ENCODE measurements around the gene GNAI2.

The GNAI2 gene

DNA sequence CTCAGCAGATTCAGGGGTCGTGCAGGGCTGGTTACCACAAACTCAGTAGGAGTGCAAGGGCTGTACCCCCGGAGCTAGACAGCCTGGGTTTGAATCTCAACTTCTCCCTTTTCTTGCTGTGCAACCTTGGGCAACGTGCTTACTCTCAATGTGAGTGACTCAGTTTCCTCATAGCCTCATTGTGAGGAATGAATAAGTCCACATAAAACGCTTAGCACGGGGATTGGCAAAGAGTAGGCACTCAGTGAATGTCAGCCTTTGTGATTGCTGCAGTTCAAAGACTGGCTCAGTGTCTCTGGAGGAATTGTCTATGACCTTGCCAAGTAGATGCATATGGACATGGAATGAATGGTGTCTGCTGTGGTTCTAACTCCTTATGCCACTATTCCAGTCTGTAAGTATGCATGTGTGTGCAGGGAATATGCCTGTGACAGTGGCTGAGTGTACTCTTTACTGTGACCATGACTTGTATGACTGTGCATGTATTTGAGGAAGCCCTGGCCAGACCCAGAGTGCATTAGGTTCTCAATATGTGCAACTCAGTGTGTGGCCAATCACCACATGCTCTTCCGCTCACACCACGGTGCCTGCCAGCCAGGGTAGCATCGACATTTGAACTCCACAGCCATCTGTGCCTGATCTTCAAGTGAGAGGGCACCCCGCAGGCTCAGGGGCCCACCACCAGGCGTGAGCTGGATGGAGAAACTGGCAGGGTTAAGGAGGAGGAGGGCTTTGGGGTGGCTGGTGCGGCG is 64.1 kb downstream of the GNAI2 start:
- DNase-seq = no peak

GRCh38 chr3:50300681-50301254 is 64.8 kb downstream of the GNAI2 start:
- DNase-seq = no peak

DNA sequence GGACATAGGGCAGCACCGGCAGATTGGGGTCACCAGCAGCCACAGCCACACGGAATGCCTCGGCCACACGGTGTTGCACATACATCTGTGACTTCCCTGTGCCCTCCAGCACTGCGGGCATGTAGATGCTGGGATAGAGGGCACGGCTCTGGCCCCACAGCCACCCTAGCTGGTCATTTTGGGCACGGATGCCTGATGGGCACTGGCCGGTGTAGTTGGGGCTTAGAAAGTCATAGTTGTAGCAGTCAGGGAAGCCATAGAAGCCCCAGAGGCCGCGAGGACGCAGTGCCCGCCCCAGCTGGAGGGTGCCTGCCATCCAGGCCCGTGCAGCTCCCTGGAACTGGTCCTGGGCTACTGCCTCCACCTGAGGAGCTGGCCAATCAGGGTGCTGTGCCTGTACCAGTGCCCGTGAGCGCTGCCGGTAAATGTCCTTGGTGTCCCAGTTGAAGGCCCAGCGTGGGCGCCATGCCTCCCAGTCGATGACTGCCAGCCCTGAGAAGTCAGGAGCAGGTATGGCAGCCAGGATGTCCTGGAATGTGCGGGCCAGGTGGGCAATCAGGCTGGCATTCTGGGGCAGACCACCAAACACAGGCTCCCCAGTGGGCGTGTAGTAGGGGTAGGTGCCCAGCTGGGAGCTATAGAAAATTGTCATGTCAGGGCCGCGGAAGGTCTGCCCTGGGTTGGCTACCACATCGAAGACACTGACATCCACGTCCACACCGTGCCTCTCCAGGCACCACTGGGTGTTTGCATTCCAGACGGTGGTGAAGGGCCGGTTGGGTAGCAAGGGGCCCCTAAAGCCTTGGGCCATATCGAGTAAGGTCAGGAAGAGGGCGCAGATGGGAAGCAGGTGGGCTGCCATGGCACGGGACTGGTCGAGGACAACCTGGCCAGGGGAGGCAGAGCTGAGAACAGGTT is 66.3 kb downstream of the GNAI2 start:
- DNase-seq = no peak

DNA sequence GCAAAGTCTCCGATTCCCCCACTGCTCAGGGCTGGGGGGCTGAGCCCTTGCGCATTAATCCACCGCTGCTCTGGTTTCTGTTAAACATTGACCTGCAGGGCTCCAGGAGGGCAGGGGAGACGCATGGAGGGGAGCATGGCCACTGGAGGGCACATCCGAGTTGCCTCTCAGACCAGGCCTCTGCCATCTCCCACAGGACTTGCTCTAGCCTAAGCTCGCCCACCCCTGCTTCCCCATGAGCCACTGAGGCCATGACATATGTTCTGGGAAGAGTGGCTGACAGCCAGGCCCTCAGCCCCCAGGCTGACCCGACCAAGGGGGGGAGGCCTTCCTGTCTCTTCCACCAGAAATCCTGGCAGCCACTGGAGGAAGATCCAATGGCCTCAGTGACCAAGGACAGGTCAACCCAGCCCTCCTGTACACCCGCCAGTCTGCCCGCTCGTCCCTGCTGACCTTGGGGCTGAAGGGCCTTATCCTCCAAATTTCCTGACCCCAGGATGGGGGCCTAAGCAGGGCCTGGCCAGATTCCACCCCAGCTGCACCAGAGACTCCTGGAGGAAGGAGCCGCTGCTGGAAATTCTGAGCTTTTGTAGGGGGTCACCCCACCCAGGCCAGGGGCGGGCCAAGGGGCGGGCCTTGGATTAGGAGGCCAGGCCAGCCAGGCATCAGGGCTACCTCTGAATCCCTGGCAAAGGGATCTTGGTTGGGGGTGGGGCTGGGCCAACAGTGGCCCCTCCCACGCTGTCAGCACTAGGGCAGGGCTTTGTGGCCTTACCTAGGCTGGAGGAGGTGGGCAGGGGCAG is 67.2 kb downstream of the GNAI2 start, which contains the start of gene HYAL1:
TSS of gene HYAL1 (minus strand) at position 562 of the 803 bp plus-strand sequence. CDS start 618 bp downstream, outside the sequence.
- no peak for DNase-seq

DNA sequence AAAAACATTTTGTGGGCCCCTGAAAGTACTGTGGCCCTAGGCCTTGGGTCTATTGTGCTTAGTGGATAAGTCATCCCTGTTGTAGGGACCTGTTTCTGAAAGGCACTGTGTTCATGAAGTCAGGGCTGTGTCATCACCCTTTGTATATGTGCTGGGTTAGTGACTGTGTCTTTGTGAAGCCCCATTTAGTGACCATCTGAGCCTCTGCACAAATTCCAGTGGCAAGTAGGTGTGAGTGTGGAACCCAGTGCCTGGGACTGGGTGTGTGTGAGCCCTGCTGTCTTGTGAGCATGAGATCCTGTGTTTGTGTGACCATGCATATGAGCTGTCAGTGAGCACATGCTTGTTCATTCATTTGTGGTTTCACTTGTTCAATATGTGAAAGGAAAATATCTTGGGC is 68.6 kb downstream of the GNAI2 start:
- DNase-seq = no peak

All from NCI-H2081 treated with DMSO at 0.1 percent for 48 hours (cell line).